Tibial artery (tissue), 4 donors: ENCODE results near the gene NKG7.

Experiments used
- DNase-seq, 2 donors: peaks; one replicate each; pipeline ENCODE4 v3.0.0-alpha.2; 2019
- H3K27ac ChIP-seq, 2 donors: fragments of 200-600 bp; sonication (generic) in 1 of 2; 1 replicate in 1 of 2; 2 replicates in 1 of 2; pipeline ENCODE4 v1.5.1; 2018 to 2019; ENCODE audit warnings: mild to moderate bottlenecking in 1 of 2
- H3K27me3 ChIP-seq, 2 donors: fragments of 200-600 bp; sonication (generic) in 1 of 2; one replicate each; pipeline versions ENCODE4 v1.5.1 to v1.6.0; 2016 to 2019
- H3K36me3 ChIP-seq, 3 donors: fragments of 200-600 bp; sonication (generic) in 2 of 3; one replicate each; pipeline ENCODE4 v1.5.1; 2016 to 2019; ENCODE audit warnings: mild to moderate bottlenecking in 2 of 3
- H3K4me1 ChIP-seq, 4 donors: fragments of 200-600 bp; sonication (generic) in 2 of 4; 1 replicate in 3 of 4; 2 replicates in 1 of 4; pipeline ENCODE4 v1.5.1; 2016 to 2019
- H3K4me3 ChIP-seq, 2 donors: fragments of 200-600 bp; sonication (generic) in 1 of 2; 1 replicate in 1 of 2; 2 replicates in 1 of 2; pipeline ENCODE4 v1.5.1; 2018 to 2019; ENCODE audit warnings: mild to moderate bottlenecking in 2 of 2
- H3K9me3 ChIP-seq, 3 donors: fragments of 200-600 bp; sonication (generic) in 1 of 3; one replicate each; pipeline ENCODE4 v1.5.1; 2016 to 2019
- intact Hi-C: fragments of 100-400 bp; cut with DNase I; formaldehyde crosslinking; loops from one replicate; pipeline ENCODE4 v1.15.0; 2023; ENCODE audit warnings: low total_unique reads
- TF ChIP-seq, protein P1 (sequence below), 2 experiments: fragments of 200-600 bp in 1 of 2; fragments of 450-650 bp in 1 of 2; IDR thresholded peaks; one replicate each; pipeline ENCODE4 v1.5.1; 2017 to 2019; ENCODE audit warnings: antibody characterized with exemption in 2 of 2, mild to moderate bottlenecking in 1 of 2, moderate library complexity in 1 of 2

The NKG7 gene

DNA sequence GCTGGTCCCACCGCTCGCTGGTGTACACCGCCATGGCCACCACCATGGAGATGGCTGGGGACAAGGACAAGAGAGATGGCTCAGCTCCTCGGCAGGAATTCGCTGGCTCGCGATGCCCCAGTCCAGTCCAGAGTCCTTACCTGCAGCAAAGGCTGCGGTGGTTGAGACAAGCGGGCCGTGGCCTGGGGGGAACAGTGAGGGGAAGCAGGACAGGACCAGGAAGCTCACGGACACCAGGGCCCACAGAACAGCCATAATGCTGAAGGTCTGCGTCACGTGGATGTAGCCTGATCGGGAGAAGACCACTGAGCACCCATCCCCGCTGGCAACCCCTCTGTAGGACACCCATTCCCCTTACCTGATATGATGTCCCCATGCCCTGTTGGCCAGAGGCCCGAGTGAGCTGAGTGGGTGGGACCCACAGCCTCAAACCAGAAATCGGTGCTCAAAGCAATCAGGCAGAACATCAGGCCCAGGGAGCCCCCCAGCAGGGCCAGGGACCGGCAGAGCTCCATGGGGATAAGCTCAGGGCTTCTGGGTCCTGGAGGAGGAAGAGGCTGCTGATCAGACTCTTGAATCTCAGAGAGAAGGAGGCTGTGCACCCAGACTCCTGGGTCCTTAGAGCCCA lies 319 bp downstream of the NKG7 start:
- Histone ChIP-seq H3K27ac (no peak overlapping the region), H3K27me3 (peaks cover 0 to 2% of the 10 kb centered on the region in 2 donors), H3K4me1 (peaks cover 0 to 8% (median 7%) of the 10 kb centered on the region in 4 donors), H3K9me3 (no peaks in the 10 kb centered on the region), H3K36me3 (no peaks in the 10 kb centered on the region), H3K4me3 (no peak overlapping the region)
- no peak for DNase-seq
- intact Hi-C loops, result no loop called here
- TF ChIP-seq, protein P1, sequence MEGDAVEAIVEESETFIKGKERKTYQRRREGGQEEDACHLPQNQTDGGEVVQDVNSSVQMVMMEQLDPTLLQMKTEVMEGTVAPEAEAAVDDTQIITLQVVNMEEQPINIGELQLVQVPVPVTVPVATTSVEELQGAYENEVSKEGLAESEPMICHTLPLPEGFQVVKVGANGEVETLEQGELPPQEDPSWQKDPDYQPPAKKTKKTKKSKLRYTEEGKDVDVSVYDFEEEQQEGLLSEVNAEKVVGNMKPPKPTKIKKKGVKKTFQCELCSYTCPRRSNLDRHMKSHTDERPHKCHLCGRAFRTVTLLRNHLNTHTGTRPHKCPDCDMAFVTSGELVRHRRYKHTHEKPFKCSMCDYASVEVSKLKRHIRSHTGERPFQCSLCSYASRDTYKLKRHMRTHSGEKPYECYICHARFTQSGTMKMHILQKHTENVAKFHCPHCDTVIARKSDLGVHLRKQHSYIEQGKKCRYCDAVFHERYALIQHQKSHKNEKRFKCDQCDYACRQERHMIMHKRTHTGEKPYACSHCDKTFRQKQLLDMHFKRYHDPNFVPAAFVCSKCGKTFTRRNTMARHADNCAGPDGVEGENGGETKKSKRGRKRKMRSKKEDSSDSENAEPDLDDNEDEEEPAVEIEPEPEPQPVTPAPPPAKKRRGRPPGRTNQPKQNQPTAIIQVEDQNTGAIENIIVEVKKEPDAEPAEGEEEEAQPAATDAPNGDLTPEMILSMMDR (IDR thresholded peaks at IDR 0.05), result no peak

DNA sequence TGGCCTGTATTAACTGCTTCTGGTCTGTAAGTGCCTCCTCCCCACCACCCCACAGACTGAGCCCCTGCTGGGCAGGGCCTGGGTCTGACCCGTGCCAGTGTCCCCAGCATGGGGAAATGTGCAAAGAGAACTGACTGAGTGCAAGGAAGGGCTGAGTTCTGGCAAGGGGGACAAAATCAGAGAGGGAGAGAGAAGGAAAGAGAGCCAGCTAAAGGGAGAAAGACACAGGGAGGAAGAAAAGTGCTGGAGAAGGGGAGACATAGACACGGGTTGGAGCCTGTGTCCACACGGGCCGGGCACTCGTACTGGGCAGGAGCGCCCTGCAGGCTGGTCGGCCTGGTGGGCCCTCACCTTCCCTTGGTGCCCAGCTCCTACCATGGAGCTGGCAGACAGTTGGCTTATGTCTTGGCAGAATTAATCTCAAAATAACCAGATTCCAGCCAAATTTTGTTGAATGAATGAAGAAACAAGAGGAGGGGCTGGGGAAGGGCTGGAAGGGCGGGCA lies 1.2 kb downstream of the NKG7 start:
- H3K27me3 ChIP-seq, result peaks cover 0 to 2% of the 10 kb centered on the region in 2 donors
- TF ChIP-seq, protein P1 (IDR thresholded peaks at IDR 0.05), result no peak
- no peak overlapping the region for H3K4me3 ChIP-seq
- intact Hi-C loops, result no loop called here
- DNase-seq, result no peak
- H3K9me3 ChIP-seq, result no peaks in the 10 kb centered on the region
- no peak overlapping the region for H3K27ac ChIP-seq
- H3K4me1 ChIP-seq, result peaks cover 0 to 8% (median 7%) of the 10 kb centered on the region in 4 donors
- no peaks in the 10 kb centered on the region for H3K36me3 ChIP-seq

DNA sequence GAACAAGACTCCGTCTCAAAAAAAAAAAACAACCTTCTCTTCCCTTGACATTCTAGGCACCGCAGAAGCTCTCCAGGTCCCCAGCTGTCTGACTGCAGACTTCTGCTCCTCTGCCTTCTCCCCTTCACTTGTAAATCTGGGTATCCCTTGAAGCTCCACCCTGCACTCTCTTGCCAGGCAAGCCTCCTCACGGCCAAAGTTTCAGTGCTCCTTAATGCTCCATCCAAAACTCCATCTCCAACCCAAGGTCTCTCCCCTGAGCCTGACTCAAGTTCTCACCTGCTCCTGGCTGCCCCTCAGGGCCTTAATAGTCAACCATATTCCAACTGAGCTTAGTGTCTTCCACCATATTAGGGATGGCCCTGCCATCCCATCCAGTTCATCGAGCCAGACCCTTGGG lies 2.2 kb downstream of the NKG7 start:
- intact Hi-C loops, result no loop called here
- H3K4me3 ChIP-seq, result no peak overlapping the region
- no peak for DNase-seq
- peaks cover 0 to 2% of the 10 kb centered on the region in 2 donors for H3K27me3 ChIP-seq
- no peaks in the 10 kb centered on the region for H3K36me3 ChIP-seq
- no peak overlapping the region for H3K27ac ChIP-seq
- no peaks in the 10 kb centered on the region for H3K9me3 ChIP-seq
- H3K4me1 ChIP-seq, result peaks cover 0 to 14% (median 10%) of the 10 kb centered on the region in 4 donors
- TF ChIP-seq, protein P1 (IDR thresholded peaks at IDR 0.05), result no peak

DNA sequence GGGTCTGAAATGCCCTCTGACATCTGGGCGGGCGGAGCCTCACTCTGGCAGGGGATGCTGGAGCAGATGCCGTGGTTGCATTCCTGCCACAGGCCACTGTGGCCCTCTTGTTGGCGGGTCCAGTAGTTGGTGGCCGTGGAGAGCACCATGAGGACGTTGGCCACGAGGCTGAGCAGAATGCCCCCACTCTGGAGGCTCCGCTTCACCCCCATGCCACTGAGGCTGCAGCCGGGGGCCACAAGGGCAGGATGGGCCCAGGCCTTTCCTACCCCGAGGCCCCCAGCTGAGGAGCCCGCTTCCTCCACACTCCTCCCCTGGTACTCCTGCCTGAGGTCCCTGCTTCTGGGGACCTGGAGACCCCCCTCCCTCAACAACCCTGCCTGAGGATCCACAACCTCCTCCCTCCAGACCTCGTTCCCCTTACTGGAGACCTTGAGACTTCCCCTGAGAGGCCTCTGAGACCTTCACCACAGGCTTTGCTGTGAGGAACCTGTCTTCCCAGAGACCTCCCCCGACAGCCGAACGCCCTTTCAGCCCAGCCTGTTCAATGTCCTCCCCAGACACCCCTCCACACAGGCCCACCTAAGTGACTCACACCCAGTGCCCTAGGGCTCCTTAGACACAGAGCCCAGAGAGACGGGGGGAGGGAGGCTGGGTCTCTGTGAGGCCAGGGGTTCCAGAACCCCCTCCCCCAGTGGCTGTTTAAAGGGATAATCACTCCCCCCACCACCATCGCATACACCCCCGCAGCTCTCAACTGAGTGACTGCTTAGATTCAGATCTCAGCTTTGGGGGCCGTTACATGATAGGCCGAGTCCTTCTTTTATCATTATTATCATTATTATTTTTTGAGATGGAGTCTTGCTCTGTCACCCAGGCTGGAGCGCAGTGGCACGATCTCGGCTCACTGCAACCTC lies 3.8 kb downstream of the NKG7 start, which contains the start of gene CLDND2:
TSS of gene CLDND2 (minus strand) at position 638 of the 917 bp plus-strand sequence. CDS start at position 212, 426 bp downstream.
- Histone ChIP-seq H3K36me3 (no peaks in the 10 kb centered on the region), H3K27ac (peak within 1 kb of the TSS; percentile 97), H3K4me3 (peak within 1 kb of the TSS; percentile 71 to 97), H3K9me3 (no peaks in the 10 kb centered on the region), H3K27me3 (peaks cover 0 to 2% of the 10 kb centered on the region in 2 donors), H3K4me1 (peaks cover 0 to 29% (median 19%) of the 10 kb centered on the region in 4 donors)
- DNase-seq, result no peak
- intact Hi-C loops, result loop anchor here (10.0 kb wide), 1 partner anchor 316 kb away; no protein-coding TSS in a partner anchor
- TF ChIP-seq, protein P1 (IDR thresholded peaks at IDR 0.05), result no peak

DNA sequence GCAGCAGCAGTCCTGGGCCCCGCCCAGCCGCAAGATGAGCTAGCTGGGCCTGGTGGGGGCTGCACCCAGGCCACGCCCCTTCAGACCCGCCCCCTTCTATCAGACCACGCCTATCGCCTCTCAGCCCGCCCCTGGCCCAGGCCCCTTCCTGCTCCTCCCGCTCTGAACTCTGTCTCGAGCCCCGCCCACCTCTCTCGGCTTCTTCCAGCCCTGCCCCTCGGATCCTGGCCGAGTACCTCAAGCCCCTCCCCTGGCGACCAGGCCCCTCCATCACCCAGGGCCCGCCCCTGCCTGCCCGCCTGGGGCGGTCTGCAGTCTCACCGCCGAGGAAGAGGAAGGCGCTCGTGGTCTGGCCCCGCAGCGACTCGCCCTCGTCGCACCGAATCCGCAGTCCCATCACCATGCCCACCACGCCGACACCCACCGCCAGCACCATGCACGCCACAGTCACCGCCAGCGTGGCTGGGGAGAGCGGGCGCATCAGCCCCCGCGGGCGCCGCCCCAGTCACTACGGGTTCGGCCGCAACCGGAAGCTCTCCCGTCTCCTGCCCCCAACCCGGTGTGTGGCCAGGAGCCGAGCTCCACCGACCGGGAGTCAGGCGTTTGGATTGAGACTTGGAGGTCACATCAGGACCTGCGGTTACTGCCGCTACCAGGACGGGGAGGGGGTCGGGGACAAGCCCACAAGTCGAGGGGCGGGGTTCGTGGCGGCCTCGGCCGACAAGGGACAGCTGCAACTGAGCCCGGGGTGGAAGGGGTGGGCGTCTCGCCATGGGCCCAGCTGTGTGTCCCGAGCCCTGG lies 4.7 kb downstream of the NKG7 start:
- Histone ChIP-seq H3K36me3 (no peaks in the 10 kb centered on the region), H3K27ac (peak overlapping the region; percentile 97), H3K9me3 (no peaks in the 10 kb centered on the region), H3K4me1 (peaks cover 0 to 29% (median 22%) of the 10 kb centered on the region in 4 donors), H3K4me3 (peak overlapping the region; percentile 71 to 97), H3K27me3 (peaks cover 0 to 2% of the 10 kb centered on the region in 2 donors)
- DNase-seq, result peak; percentile 99 to 100
- TF ChIP-seq, protein P1 (IDR thresholded peaks at IDR 0.05), result no peak
- intact Hi-C loops, result loop anchor here (10.0 kb wide), 1 partner anchor 317 kb away; no protein-coding TSS in a partner anchor
